ENCODE data around the gene GDA. TPM values are rescaled to one million over a fixed set of nuclear protein-coding genes. Genes with fewer than 3 reads are reported as not detected.

GDA gene
- total RNA-seq (2012; rRNA removed), result not detected in 2 replicates
- not detected in 2 replicates for polyA plus RNA-seq (2012; rRNA removed)
- not detected in 2 replicates for polyA plus RNA-seq (2012; cell fraction: cytosol; rRNA removed)
- polyA plus RNA-seq (2012; cell fraction: nucleus; rRNA removed; ENCODE audit: low replicate concordance), result not detected in 2 replicates
- Bru-seq, nascent RNA, result percentile 21 among the genes with signal in this experiment
- BruChase-seq, experiment 1, labeled RNA remaining after a 6-hour chase, result percentile 26 among the genes with signal in this experiment
- BruChase-seq, experiment 2, labeled RNA remaining after a 2-hour chase, result percentile 23 among the genes with signal in this experiment
- long read RNA-seq, result 0 reads

DNA sequence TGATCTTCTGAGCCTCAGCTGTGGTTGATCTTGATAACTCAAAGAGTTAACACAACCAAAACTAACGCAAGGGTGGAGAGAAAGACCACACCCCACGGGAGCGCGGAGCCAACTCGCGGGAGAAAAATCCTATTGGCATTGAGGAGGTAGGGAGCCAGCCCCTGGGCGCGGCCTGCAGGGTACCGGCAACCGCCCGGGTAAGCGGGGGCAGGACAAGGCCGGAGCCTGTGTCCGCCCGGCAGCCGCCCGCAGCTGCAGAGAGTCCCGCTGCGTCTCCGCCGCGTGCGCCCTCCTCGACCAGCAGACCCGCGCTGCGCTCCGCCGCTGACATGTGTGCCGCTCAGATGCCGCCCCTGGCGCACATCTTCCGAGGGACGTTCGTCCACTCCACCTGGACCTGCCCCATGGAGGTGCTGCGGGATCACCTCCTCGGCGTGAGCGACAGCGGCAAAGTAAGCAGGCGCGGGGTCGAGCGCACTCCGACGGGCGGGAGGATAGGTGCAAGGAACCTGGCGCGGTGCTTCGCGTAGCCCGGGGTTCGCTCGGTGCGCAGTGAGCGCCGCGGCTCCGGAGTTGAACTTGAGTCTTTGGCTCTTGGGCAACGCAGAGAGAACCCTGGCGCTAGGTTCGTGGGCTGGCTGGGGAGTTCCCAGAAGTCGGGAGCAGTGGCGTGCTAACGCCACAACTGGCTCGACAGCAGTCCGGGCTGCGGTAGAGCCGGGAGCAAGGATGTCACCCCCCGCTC is at the start of gene GDA:
GDA (plus strand) TSS at position 210 of the 745 bp plus-strand sequence; CDS start at position 330, 120 bp downstream.
- H2BK20ac ChIP-seq (ENCODE audit: low read depth, low read length), result no peak within 1 kb of the TSS
- BruUV-seq (replicated peaks), result no TSS peak
- ChIA-PET CTCF (no interaction called here), POLR2A (ENCODE audit: unreplicated experiment) (no interaction called here)
- dilution Hi-C loops (cut with HindIII; ENCODE audit: low sequenced_read_pairs, unreplicated experiment), result no loop called here
- in situ Hi-C loops (cut with MboI; ENCODE audit: low sequenced_read_pairs), result no loop called here
- H3K9ac ChIP-seq (ENCODE audit: low read depth, low read length), result no peak within 1 kb of the TSS
- WGBS, 2 experiments (ENCODE audit: extremely low coverage in 2 of 2, insufficient read length in 1 of 2), result 6% methylated on average over 30 of the region's 70 CpGs; no CpG with 5 or more reads in 1 of the 2 experiments
- no peak within 1 kb of the TSS for H2AK5ac ChIP-seq (ENCODE audit: low read depth, low read length)
- H3K79me1 ChIP-seq (ENCODE audit: low read depth in 1 of 2, low read length in 2 of 2), result no peaks in the 10 kb centered on the region
- no peak within 1 kb of the TSS for H3K4me3 ChIP-seq (ENCODE audit: insufficient read depth, low read depth, low read length)
- no peak within 1 kb of the TSS for H4K91ac ChIP-seq (ENCODE audit: insufficient read depth, low read depth, low read length)
- peak within 1 kb of the TSS; percentile 39 for H2BK5ac ChIP-seq (ENCODE audit: low read depth, low read length, poor library complexity, severe bottlenecking)
- peak within 1 kb of the TSS; percentile 43 for H2AFZ ChIP-seq (replicated peaks; ENCODE audit: low read length, poor library complexity)
- no peak within 1 kb of the TSS for H2BK15ac ChIP-seq (ENCODE audit: low read depth, low read length)
- no peaks in the 10 kb centered on the region for H3K9me3 ChIP-seq (ENCODE audit: control insufficient read depth, insufficient read depth, low read length)
- H4K5ac ChIP-seq (ENCODE audit: low read depth, low read length), result no peak within 1 kb of the TSS
- no peak within 1 kb of the TSS for H4K8ac ChIP-seq (ENCODE audit: low read depth in 2 of 2, low read length in 2 of 2)
- no peaks in the 10 kb centered on the region for H4K20me1 ChIP-seq (ENCODE audit: insufficient read depth, low read length)
- H3K4me2 ChIP-seq (ENCODE audit: low read depth, low read length), result no peak within 1 kb of the TSS
- H3K27me3 ChIP-seq (ENCODE audit: control insufficient read depth, insufficient read depth, low read length), result peaks cover 7% of the 10 kb centered on the region; the same call in 1 of the 2 replicates
- no peak within 1 kb of the TSS for H3K4ac ChIP-seq (ENCODE audit: low read depth, low read length)
- ATAC-seq (ENCODE audit: low read depth) (no peak), DNase-seq (no peak)
- intact Hi-C loops (cut with micrococcal nuclease), result no loop called here
- H2BK120ac ChIP-seq (ENCODE audit: low read depth, low read length), result no peak within 1 kb of the TSS
- no peaks in the 10 kb centered on the region for H3K4me1 ChIP-seq (ENCODE audit: control insufficient read depth, insufficient read depth, low read length)
- no peak within 1 kb of the TSS for H3K14ac ChIP-seq (replicated peaks; ENCODE audit: low read depth, low read length)
- H3K9me1 ChIP-seq (ENCODE audit: insufficient read depth, low read length), result no peaks in the 10 kb centered on the region
- H3K27ac ChIP-seq (ENCODE audit: insufficient read depth, low read length), result no peak within 1 kb of the TSS
- TF ChIP-seq NFE2L2 (IDR thresholded peaks at IDR 0.05; ENCODE audit: low read depth, low read length) (no peak), CHD1 (IDR thresholded peaks at IDR 0.05; ENCODE audit: low read depth, low read length) (no peak), FOS (IDR thresholded peaks at IDR 0.05; ENCODE audit: low read depth, low read length) (no peak)
- H3K18ac ChIP-seq (ENCODE audit: low read depth, low read length), result no peak within 1 kb of the TSS
- no peak within 1 kb of the TSS for H3K23ac ChIP-seq (ENCODE audit: low read depth, low read length)
- no peak within 1 kb of the TSS for H2AK9ac ChIP-seq (replicated peaks; ENCODE audit: low read depth, low read length, poor library complexity)
- H3K56ac ChIP-seq (ENCODE audit: extremely low read depth, insufficient read depth, low read length), result no peak within 1 kb of the TSS
- H3K36me3 ChIP-seq (ENCODE audit: control insufficient read depth, insufficient read depth, low read length), result no peaks in the 10 kb centered on the region
